Sigmoid colon (tissue), 7 donors: ENCODE measurements around the gene BHLHE23. TPM values are rescaled to one million over a fixed set of nuclear protein-coding genes. Genes with fewer than 3 reads are reported as not detected.

ENCODE experiments used
- DNase-seq: peaks from one replicate; pipeline ENCODE4 v3.0.0-alpha.2; 2019
- H3K27ac ChIP-seq, 4 donors: fragments of 200-600 bp; sonication (generic); one replicate each; pipeline ENCODE4 v1.5.1; 2016 to 2019; ENCODE audit warnings: mild to moderate bottlenecking in 1 of 4
- H3K27me3 ChIP-seq, 3 donors: fragments of 200-600 bp; sonication (generic); one replicate each; pipeline ENCODE4 v1.5.1; 2019; ENCODE audit warnings: mild to moderate bottlenecking in 1 of 3
- H3K36me3 ChIP-seq, 4 donors: fragments of 200-600 bp; sonication (generic); one replicate each; pipeline ENCODE4 v1.5.1; 2016 to 2019
- H3K4me1 ChIP-seq, 4 donors: fragments of 200-600 bp; sonication (generic); one replicate each; pipeline ENCODE4 v1.5.1; 2017 to 2019
- H3K4me3 ChIP-seq, 4 donors: fragments of 200-600 bp; sonication (generic); one replicate each; pipeline ENCODE4 v1.5.1; 2017 to 2019; ENCODE audit warnings: mild to moderate bottlenecking in 2 of 4, moderate library complexity in 1 of 4
- H3K9me3 ChIP-seq, 4 donors: fragments of 200-600 bp in 3 of 4; sonication (generic) in 3 of 4; one replicate each; pipeline versions ENCODE4 v1.5.1 to v1.6.1; 2013 to 2019
- EP300 ChIP-seq, 4 donors: sonication (generic); formaldehyde crosslinking; IDR thresholded peaks; one replicate each; pipeline ENCODE4 v1.6.1; 2017; ENCODE audit warnings: antibody characterized with exemption in 4 of 4
- POLR2A ChIP-seq, 2 donors: fragments of 450-650 bp; IDR thresholded peaks; one replicate each; pipeline ENCODE4 v1.6.1; 2016; ENCODE audit warnings: antibody characterized with exemption in 2 of 2, mild to moderate bottlenecking in 2 of 2, moderate library complexity in 2 of 2
- POLR2AphosphoS5 ChIP-seq, 4 donors: sonication (generic); formaldehyde crosslinking; IDR thresholded peaks; one replicate each; pipeline ENCODE4 v1.6.1; 2017; ENCODE audit warnings: antibody characterized with exemption in 4 of 4
- WGBS, 2 donors: extraction: QIAGEN DNeasy Blood & Tissue Kit; methylation state at CpG; one replicate each; pipeline ENCODE4 v1.1.7; 2013; 5-methylcytosine and 5-hydroxymethylcytosine counted together
- intact Hi-C: fragments of 100-400 bp; cut with DNase I; formaldehyde crosslinking; loops from one replicate; pipeline ENCODE4 v1.15.1; 2023
- polyA plus RNA-seq, 3 donors: library from polyadenylated mRNA; stranded (reverse); fragments of 200-250 nt; gene quantifications; one replicate each; pipeline ENCODE4 v1.2.3, GENCODE V29; 2013
- total RNA-seq, 4 donors: library from RNA; depleted of rRNA; stranded (reverse); fragments of >200 nt; gene quantifications; one replicate each; pipeline ENCODE4 v1.1.0, GENCODE V29; 2016
- TF ChIP-seq, protein P1 (sequence below), 4 experiments: fragments of 450-650 bp in 3 of 4; fragments of 200-600 bp in 1 of 4; IDR thresholded peaks; one replicate each; pipeline ENCODE4 v1.5.1; 2016 to 2019; ENCODE audit warnings: antibody characterized with exemption in 4 of 4, mild to moderate bottlenecking in 3 of 4, moderate library complexity in 2 of 4
- donor health status: healthy with polysubstance abuse.
- donor health status: Bipolar disorder and iron deficiency.
- donor health status: healthy.

The BHLHE23 gene
- total and polyA plus RNA-seq, 7 donors, result not detected

GRCh38 chr20:63008541-63009044, 1.8 kb upstream of the BHLHE23 start:
- H3K4me3 ChIP-seq, result peak overlapping the region in 1 of 4 donors; percentile 15

DNA sequence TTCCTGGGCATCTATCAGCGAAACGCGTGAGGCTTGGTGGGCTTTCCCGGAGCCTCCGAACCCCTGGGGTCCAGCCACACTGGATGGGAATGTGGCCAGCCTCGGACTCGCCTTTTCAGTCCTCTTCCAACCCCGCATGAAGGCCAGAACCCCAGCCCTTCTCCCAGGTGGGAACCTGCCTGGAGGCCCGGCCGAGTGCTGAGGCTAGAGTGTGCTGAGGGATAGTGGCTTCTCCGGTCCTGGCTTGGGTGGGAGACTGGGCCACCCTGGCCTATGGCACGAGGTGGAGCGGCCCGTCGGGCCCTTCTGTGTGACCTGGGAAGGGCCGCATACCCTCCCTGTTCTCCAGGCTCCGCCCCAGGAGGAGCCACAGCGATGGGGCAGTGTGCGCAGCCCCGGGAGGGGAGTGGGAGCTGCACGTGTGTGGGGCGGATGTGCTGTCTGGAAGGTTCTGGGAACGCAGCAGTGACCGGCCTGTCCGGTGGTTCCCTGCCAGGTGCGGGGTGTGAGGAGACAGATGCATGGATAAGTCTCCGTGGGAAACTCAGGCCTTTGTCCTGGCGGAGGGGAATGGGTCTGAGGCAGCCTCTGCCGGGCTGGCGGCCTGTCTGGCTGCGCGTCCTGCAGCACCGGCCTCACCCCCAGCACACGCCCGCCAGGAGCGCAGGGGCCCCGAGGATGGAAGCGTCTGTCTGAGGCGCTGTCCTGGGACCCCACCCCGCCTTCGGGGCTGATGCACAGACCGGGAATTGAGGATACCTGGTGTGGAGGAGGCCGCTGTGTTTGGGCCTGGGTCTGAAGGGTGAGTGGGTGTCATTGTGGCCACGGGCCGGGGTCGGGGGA, 1.1 kb upstream of the BHLHE23 start:
- intact Hi-C loops, result loop anchor here (2.0 kb wide), 1 partner anchor 107 kb away; no protein-coding TSS in a partner anchor
- no peak for DNase-seq
- Histone ChIP-seq H3K27ac (no peak overlapping the region), H3K27me3 (peaks cover 69 to 100% (median 81%) of the 10 kb centered on the region in 3 donors), H3K9me3 (peaks cover 0 to 3% (median 0%) of the 10 kb centered on the region in 4 donors), H3K36me3 (no peaks in the 10 kb centered on the region), H3K4me1 (peaks cover 0 to 41% (median 27%) of the 10 kb centered on the region in 4 donors), H3K4me3 (no peak overlapping the region)
- WGBS, 2 donors, result 14 to 24% methylated on average over 46 of the region's 46 CpGs
- TF ChIP-seq EP300 (IDR thresholded peaks at IDR 0.05) (no peak), POLR2AphosphoS5 (IDR thresholded peaks at IDR 0.05) (no peak), POLR2A (IDR thresholded peaks at IDR 0.05) (no peak)
- TF ChIP-seq, protein P1, sequence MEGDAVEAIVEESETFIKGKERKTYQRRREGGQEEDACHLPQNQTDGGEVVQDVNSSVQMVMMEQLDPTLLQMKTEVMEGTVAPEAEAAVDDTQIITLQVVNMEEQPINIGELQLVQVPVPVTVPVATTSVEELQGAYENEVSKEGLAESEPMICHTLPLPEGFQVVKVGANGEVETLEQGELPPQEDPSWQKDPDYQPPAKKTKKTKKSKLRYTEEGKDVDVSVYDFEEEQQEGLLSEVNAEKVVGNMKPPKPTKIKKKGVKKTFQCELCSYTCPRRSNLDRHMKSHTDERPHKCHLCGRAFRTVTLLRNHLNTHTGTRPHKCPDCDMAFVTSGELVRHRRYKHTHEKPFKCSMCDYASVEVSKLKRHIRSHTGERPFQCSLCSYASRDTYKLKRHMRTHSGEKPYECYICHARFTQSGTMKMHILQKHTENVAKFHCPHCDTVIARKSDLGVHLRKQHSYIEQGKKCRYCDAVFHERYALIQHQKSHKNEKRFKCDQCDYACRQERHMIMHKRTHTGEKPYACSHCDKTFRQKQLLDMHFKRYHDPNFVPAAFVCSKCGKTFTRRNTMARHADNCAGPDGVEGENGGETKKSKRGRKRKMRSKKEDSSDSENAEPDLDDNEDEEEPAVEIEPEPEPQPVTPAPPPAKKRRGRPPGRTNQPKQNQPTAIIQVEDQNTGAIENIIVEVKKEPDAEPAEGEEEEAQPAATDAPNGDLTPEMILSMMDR (IDR thresholded peaks at IDR 0.05), result no peak

More at GRCh38 chr20:63008541-63009044, 1.8 kb upstream of the BHLHE23 start:
- Histone ChIP-seq H3K27ac (no peak overlapping the region), H3K36me3 (no peaks in the 10 kb centered on the region), H3K4me1 (peaks cover 0 to 41% (median 27%) of the 10 kb centered on the region in 4 donors), H3K27me3 (peaks cover 65 to 100% (median 76%) of the 10 kb centered on the region in 3 donors), H3K9me3 (peaks cover 0 to 10% (median 4%) of the 10 kb centered on the region in 4 donors)
- WGBS, 2 donors, result 9 to 16% methylated on average over 21 of the region's 21 CpGs
- TF ChIP-seq POLR2A (IDR thresholded peaks at IDR 0.05) (no peak), EP300 (IDR thresholded peaks at IDR 0.05) (no peak), POLR2AphosphoS5 (IDR thresholded peaks at IDR 0.05) (no peak)
- TF ChIP-seq, protein P1 (IDR thresholded peaks at IDR 0.05), result no peak
- intact Hi-C loops, result loop anchor here (1.0 to 2.0 kb wide), 3 partner anchors 36 to 135 kb away; no protein-coding TSS in a partner anchor
- DNase-seq, result no peak

GRCh38 chr20:63007360-63007645, 539 bp upstream of the BHLHE23 start:
- DNase-seq, result no peak
- TF ChIP-seq, protein P1 (IDR thresholded peaks at IDR 0.05), result no peak
- TF ChIP-seq EP300 (IDR thresholded peaks at IDR 0.05) (no peak), POLR2AphosphoS5 (IDR thresholded peaks at IDR 0.05) (no peak), POLR2A (IDR thresholded peaks at IDR 0.05) (no peak)
- WGBS, 2 donors, result 4 to 9% methylated on average over 24 of the region's 24 CpGs
- Histone ChIP-seq H3K4me3 (no peak overlapping the region), H3K36me3 (no peaks in the 10 kb centered on the region), H3K27me3 (peaks cover 69 to 100% (median 86%) of the 10 kb centered on the region in 3 donors), H3K27ac (no peak overlapping the region), H3K4me1 (peaks cover 0 to 41% (median 27%) of the 10 kb centered on the region in 4 donors), H3K9me3 (no peaks in the 10 kb centered on the region)
- intact Hi-C loops, result no loop called here

GRCh38 chr20:63005862-63006539, 763 bp downstream of the BHLHE23 start:
- H3K27ac ChIP-seq, result no peak overlapping the region
- DNase-seq, result no peak
- no peaks in the 10 kb centered on the region for H3K9me3 ChIP-seq
- H3K27me3 ChIP-seq, result peaks cover 69 to 100% (median 94%) of the 10 kb centered on the region in 3 donors
- 3 to 5% methylated on average over 90 of the region's 90 CpGs for WGBS, 2 donors
- H3K36me3 ChIP-seq, result no peaks in the 10 kb centered on the region
- intact Hi-C loops, result no loop called here
- TF ChIP-seq POLR2AphosphoS5 (IDR thresholded peaks at IDR 0.05), result no peak
- TF ChIP-seq EP300 (IDR thresholded peaks at IDR 0.05), result no peak
- TF ChIP-seq, protein P1 (IDR thresholded peaks at IDR 0.05), result no peak
- H3K4me3 ChIP-seq, result peak overlapping the region in 1 of 4 donors; percentile 15
- H3K4me1 ChIP-seq, result peaks cover 0 to 41% (median 27%) of the 10 kb centered on the region in 4 donors
